ENCODE data around the gene PRKCB.

The PRKCB gene

GRCh38 chr16:23836404-23837311, 875 bp downstream of the PRKCB start:
- DNase-seq = no peak

GRCh38 chr16:23837553-23838308, 1.9 kb downstream of the PRKCB start:
- no peak for DNase-seq

DNA sequence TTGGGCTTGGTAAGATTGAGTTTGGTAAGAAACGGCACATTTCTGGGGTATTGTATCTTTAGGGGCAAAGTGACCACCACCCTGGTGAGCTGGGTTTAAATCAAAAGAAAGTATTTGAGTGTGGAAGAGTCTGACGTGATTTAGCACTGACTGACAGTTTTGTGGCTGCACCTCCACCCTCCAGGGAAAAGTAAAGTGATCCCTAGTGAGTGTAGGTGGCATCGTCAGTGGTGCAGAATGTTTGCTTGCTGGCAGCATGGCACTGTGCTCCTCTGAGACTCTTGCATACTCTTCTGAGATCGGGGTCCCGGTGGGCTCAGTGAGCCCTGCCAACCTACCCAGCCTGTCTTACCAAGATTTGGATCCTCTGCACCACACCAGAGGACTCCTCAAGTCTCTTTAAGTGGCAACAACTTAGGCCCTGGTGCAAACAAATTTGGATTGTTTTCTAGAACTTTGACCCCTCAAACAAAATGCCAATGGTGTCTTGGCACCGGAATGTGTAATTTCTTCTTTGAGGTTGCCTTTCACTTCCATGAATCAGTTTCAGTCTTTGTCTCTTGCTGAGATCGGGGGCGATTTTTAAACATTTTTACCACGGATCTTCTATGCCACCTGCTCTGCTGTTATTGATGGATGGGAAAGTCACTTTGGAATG, 2.8 kb downstream of the PRKCB start:
- no peak for DNase-seq

- no peak for DNase-seq
Measured at GRCh38 chr16:23840310-23840709, 4.5 kb downstream of the PRKCB start.

DNA sequence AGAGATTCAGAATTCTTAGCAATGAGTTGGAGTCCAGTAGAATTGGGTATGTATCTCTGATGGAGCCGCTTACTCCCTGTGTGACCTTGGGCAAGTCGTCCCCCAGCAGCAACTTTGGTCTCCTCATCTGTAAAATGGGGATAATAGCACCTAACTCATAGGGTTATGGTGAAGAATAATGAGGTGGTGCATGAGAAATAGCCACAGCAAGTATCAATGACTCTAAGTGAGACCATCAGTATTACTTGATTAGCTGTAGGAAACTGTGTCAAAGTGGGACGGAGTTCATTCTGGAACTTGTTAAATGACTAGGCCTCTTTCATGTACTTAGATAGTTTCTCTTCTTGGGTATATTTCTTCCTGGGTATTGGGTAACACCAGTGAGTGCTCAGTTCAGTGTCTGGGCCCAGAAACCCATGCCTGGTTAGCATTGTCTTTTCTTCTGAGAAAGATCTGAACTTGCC, 6.4 kb downstream of the PRKCB start:
- DNase-seq = no peak

DNA sequence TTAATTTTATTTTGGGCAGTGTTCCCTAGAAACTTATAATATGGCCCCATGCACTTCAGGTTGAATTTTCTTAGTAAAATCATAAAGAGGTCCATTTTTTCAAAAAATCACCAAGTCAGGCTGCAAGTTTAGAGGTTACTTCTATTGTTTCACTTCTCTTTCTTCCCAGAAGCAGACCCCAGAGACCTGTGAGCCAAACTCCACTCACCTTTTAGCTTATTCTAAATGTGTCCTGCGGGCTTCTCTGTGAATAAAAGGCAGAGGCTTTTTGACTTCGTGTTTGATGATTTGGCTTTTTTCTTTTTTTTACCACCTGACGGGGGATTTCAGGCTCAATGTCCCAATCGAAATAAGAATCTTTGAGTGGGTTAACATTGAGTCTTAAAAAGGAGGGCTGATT, 7.4 kb downstream of the PRKCB start:
- no peak for DNase-seq

GRCh38 chr16:23847251-23847650, 11.5 kb downstream of the PRKCB start:
- DNase-seq = no peak

- no peak for DNase-seq
Measured at GRCh38 chr16:23847948-23848347, 12.2 kb downstream of the PRKCB start.

DNA sequence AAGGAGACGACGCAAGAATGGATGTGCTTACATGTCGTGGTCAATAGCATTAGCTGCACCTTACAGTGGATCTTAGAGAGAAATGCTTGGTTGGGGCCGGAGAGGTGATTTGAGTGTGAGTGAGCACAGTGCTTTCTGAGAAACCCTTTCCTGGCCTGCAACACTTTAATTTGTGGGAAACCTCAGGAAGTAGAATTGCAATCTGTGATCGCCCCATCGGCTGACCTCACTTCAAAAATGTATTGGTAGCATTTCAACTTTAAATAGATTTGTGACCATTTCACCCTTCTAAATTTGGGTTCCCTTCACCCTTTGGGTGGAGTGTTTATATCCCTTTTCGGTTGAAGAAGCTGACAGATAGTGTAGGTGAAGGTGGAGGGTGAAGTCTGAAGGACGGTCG, 13.2 kb downstream of the PRKCB start:
- no peak for DNase-seq

- DNase-seq = no peak
Measured at GRCh38 chr16:23852794-23853562, 17.2 kb downstream of the PRKCB start.

GRCh38 chr16:23855010-23855409, 19.2 kb downstream of the PRKCB start:
- no peak for DNase-seq

DNA sequence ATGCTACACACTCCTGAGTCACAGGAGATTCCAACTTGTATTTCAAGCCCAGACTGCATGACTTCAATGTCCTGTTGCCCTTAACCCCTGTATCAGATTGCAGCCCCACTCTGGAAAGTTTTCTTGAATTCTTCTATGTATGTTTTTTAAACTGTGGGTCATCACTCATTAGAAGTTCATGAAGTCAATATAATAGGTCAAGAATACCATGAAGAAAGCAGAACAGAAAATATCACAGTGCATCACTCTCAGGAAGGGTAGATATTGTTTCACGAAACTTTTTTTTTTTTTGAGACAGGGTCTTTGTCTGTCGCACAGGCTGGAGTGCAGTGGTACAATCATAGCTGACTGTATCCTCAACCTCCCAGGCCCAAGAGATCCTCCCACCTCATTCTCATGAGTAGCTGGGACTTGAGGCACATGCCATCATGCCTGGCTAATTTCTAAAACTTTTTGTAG, 20.5 kb downstream of the PRKCB start:
- no peak for DNase-seq

GRCh38 chr16:23857256-23857880, 21.6 kb downstream of the PRKCB start:
- DNase-seq = no peak

DNA sequence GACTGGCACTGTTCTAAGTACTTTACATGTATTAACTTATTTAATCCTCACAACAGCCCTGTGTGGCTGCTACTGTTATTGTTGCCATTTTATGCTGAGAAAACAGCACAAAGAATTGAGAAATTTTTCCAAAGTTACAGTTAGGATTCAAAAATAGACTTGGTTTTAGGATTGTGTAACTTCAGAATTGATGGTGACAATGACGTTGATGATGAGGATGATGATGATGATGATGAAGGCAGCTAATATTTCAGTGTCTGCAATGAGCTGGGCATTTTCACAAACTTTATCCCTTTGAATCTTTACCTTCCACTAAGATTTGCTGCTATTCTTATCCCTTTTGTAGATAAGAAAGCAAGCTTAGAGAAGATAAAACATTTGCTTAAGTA, 22.1 kb downstream of the PRKCB start:
- no peak for DNase-seq

DNA sequence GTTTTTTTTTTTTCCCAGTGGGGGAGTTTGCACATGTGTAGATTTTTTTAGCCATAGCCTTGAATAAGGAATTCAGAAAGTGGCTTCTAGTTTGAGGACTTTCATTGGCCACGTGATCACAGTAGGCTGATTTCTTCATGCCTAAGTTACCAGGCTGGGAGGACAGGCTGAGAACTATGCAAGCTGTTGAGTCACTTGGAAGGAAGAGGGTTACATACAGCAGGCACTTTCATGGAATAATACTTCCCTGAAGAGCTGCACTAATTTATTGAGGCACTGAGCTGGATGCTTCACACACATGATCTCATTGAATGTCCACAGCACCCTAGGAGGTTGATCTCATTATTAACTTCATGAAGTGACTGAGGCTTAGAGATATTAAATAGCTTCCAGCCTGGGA, 22.8 kb downstream of the PRKCB start:
- no peak for DNase-seq

- no peak for DNase-seq
Measured at GRCh38 chr16:23859713-23860269, 24.0 kb downstream of the PRKCB start.

DNA sequence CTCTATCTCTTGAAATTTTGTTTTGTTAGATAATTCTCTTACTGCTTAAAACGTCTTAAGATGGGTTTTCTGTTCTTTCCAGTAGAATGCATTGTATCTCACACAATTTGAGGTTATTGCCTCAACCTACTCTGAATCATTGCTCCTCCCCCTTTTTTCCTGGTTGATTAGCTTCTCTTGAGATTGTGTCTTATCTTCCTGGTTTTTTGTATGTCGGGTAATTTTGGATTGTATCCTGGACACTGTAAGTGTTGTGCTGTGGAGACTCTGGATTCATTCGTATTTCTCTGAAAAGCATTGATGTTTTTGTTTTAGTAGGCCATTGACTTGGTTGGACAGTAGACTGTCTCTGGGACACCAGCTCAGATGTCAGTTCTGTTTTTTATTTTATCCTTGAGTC, 26.1 kb downstream of the PRKCB start:
- DNase-seq = no peak

DNA sequence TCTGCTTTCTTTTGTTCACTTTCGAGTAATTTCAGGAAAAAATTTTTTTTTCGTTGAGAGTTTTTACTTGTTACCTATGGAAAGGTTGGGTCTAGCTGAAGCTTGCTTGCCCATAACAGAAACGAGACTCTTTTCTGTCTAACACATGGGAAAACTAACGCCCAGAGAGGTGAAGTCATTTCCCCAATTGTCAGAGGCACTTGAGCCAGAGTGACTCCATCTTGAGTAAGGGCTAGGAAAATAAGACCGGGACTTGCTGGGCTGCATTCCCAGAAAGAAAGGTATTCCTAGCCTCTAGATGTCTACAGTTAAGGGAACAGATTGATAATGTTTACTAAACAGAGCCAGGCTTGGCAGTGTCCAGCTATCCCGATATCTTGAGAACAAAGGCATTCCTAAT, 26.8 kb downstream of the PRKCB start:
- no peak for DNase-seq

DNA sequence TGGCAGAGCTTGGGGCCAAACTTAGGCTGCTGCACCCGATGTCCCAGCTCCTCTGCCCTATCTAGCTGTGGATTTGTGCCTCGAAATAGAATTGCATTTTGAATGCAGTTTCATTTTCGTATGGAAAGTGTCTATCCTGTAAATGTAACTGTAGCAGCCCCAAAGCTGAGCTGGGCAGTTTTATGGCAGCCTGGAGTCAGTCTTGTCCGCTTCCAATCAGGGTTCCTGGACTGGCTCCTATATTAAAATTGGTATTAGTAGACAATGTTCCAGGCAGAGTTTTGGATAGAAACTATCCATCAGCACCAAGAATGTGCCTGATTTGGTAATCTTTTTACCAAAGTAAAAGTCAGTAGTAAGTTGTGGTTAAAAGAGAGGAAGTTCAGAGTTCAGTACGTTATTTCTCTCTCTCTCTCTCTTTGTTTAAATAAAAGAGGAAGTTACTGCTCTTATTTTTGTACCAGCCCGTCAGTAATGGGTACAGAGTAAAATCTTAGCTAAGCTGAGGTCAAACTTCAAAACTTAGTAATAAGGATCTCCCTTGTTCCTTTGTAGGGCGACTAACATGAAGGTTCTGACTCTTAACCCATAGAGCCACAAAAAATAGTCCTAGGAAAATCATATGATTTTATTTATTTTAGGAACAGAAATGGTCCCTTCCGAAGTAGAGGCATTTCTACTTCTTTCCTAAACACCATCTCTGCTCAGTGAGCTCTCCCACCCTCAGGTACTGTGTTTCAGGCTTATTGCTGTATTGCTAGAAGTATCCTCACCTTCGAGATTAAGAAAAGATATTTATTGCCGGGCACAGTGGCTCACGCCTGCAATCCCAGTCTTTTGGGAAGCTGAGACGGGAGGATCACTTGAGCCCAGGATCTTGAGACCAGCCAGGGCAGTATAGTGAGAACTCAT, 28.0 kb downstream of the PRKCB start:
- no peak for DNase-seq

- DNase-seq = no peak
Measured at GRCh38 chr16:23865853-23866252, 30.1 kb downstream of the PRKCB start.

- DNase-seq = no peak
Measured at GRCh38 chr16:23866621-23867020, 30.8 kb downstream of the PRKCB start.
